GM19238 (cell line): ENCODE measurements around the gene GATM.
"Not testable (repeated sequence)": the region's sequence is repeated elsewhere in the genome, so short reads cannot be mapped to it uniquely, and the experiment has no call there.

Source experiments
- DNase-seq: peaks from one replicate; pipeline ENCODE4 v3.0.0; 2011; ENCODE audit warnings: low spot score; ENCODE audit not compliant: insufficient read length

The GATM gene

GRCh38 chr15:45351227-45351626 lies 27.1 kb downstream of the GATM start:
- DNase-seq = no peak

- no peak for DNase-seq
These were observed 28.7 kb downstream of the GATM start for GRCh38 chr15:45349623-45350022.

DNA sequence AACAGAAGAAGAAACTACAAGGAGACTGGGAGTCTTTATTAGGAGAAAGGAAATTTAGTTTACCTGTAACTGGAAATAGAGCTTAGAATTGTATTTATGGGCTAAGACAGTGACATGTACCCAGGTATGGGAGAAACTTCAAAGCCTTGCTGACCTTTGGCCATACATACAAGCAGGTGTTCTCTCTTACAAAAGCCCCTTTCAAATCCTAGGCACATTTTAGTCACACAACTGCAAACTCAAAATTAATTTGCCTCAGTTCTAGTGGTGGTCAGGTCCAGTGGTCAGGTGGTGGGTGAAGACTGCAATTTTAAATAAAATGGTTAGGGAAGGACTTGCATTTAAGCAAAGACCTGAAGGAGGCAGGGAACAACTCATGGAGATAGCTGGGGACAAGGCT lies 30.4 kb downstream of the GATM start:
- no peak for DNase-seq

GRCh38 chr15:45347033-45347432 lies 31.3 kb downstream of the GATM start:
- no peak for DNase-seq

DNA sequence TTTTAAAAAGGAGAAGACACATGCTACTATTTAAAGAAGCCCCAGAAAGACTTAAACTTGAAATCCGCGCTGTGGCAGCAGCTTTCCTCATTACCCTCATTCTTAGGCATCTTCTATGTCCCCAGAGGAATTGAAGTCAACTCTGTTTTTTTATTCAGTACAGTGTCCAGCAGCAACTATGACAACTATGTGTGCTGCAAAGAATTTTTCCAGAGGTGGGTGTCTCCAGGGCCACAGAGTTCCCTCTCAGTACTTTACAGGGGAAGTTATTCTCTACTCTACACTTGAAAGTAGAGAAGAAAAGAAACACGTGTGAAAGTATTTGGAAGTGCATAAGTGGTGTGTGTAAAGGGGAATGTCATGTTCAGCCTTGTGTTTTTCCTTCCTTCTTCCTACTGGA lies 32.0 kb downstream of the GATM start:
- no peak for DNase-seq

- no peak for DNase-seq
These were observed 35.0 kb downstream of the GATM start for GRCh38 chr15:45343258-45343860.

DNA sequence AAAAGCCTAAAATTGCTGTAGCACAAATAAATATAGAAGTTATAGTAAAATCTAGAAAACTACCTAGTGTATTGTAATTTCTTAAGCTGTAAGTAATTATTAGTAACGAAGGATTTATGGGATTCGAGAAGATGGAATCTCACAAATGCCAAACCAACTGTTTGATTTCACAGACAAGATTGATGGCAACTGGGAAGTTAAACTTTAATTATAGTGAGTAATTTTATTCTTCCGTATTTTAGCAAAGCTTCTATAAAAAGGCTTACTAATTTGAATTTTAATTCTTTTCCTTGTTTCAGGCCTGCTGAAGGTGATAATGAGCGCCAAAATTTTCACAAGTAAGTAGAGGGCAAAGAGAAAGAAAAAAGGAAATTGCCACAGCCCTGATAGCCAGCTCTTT lies 36.6 kb downstream of the GATM start:
- DNase-seq = no peak

- DNase-seq = no peak
These were observed 37.9 kb downstream of the GATM start for GRCh38 chr15:45340429-45340828.

DNA sequence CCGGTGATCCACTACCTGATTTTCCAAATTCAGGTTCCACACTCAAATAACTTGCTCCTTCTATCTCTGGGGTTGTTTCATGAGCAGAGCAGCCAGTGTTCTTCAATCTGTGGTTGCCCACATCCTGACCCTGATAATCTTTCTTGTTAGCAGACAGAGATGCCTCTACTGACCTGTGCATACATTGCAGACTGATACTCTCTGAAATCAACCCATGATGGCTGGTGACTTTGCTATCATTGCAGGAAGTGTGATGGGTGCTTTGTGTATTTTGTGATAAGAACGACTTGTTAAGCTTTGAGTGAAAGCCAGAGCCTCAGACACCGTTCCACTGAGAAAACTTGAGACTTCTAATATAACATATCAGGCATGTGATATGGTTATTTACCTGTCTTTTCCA lies 39.9 kb downstream of the GATM start:
- no peak for DNase-seq

DNA sequence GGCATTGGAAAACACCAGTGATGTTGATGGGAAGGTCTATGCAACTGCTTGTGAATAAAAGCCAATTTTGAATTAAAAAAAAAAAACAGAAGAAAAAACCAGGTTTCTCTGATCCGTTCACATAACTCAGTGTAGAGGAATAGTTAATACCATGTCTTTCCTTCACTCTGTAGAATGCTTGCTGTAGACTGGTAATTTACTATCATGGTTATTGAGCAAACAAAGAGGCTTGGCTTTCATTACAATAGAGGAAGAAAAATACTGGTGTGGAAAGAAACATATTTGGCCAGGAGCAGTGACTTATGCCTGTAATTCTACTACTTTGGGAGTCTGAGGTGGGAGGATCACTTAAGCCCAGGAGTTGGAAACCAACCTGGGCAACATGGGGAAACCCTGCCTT lies 41.1 kb downstream of the GATM start:
- DNase-seq = no peak

- no peak for DNase-seq
These were observed 44.8 kb downstream of the GATM start for GRCh38 chr15:45333550-45333949.

DNA sequence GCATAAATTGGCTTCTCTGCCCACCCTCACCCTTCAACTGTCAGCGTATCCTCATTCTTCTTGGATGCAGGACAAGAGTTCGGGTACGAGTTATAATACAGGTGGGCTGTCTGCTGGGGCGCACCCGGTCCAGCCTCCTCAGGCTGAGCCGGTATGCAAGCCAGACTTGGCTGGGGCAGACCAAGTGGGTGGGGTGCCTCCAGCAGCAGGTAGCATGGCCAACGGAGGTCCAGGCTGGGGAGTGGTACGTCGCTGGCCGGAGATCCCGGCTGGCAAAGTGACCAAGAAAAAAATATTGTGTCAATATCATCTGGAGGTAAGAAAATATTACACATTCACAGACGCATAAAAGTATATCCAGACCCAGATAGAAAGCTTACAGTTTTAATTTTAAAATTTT lies 45.6 kb downstream of the GATM start:
- no peak for DNase-seq

DNA sequence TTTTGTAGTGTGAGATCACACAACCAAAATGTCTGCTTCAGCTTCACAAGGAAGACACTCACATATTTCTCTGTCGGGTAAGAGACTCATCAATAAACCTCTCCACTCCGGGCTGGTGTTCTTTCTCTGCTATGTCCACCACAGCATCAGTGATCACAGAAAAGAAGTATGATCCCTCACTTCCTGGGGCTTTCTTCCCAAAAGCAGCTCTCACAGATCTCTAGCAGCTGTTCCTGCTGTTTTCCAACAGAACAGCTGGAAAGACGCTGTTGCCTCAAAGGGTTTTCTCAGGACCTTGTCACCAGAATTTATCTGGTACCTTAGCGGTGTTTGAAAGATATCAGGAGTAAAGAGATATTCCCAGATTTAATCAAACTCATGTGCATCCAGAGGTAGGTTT lies 46.4 kb downstream of the GATM start:
- no peak for DNase-seq

DNA sequence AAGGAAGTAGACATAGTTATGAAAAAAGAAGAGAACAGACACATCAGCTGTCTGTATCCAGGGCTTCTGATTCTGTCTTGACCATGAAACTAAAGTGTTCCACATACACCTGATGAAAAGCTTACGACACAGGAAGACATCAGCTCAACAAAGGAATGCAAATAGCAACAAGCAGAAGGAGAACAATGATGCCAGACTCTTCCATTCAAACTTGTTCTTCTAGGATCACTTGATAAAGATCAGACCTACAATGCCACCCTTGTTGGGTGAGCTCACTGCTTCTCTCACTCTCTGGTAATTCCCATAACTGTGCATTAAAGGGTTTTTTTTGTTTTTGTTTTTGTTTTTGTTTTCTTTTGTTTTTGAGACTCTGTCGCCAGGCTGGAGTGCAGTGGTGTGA lies 49.7 kb downstream of the GATM start:
- DNase-seq = no peak

DNA sequence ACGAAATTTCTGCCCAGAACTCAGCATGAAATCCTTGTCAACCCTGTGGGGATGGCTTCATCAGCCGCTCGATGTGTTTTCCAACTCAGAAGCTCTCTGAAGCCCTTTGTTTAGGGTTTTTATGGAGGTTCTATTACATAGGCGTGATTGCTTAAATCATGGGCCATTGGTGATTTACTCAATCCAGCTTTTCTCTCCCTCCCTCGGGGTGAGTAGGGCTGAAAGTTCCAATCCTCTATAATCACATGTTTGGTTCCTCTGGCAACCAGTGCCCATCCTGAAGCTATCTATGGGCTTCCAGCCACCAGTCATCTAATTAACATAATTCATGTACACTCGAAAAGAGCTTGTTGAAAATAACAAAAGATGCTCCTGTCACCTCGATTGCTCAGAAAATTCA lies 51.6 kb downstream of the GATM start:
- no peak for DNase-seq

GRCh38 chr15:45326280-45326679 lies 52.1 kb downstream of the GATM start:
- no peak for DNase-seq

DNA sequence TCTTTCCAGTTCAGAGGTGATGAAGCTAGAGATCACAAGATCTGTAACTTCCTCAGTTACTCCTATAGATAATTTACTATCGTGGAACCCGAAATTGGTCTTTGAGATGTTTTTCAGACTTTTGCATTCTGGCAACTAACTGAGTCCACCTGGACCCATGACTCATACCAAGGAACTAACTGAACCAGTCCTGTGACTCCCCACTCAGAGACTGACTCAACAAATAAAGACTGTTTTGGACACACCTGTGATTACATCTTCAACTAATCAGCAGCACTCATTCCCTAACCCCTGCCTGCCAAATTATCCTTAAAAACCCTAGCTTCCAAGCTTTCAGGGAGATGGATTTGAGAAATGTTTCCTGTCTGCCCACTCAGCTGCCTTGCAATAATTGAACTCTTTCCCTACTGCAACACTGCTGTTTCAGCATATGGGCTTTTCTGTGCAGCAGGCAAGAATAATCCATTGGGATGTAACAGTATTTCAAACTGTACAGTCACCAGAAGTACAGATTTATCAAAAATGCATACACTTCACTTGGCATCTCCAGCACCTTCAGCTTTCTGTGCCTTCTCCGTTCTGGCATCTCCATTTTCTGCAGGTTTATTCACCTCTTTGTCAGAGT lies 57.7 kb downstream of the GATM start:
- DNase-seq = no peak

- no peak for DNase-seq
These were observed 58.7 kb downstream of the GATM start for GRCh38 chr15:45319472-45320214.

DNA sequence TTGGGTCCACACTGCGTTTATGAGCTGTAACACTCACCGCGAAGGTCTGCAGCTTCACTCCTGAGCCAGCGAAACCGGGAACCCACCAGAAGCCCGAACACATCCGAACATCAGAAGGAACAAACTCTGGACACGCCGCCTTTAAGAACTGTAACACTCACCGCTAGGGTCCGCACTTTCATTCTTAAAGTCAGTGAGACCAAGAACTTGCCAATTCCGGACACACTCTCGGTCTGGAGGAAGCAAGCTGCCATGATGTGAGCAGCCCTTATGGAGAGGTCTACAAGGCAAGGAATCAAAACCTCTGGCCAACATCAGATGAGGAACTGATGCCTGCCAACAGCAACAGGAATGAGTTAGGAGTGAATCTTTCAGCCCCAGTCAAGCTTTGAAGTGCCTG lies 63.4 kb downstream of the GATM start:
- DNase-seq = no peak

DNA sequence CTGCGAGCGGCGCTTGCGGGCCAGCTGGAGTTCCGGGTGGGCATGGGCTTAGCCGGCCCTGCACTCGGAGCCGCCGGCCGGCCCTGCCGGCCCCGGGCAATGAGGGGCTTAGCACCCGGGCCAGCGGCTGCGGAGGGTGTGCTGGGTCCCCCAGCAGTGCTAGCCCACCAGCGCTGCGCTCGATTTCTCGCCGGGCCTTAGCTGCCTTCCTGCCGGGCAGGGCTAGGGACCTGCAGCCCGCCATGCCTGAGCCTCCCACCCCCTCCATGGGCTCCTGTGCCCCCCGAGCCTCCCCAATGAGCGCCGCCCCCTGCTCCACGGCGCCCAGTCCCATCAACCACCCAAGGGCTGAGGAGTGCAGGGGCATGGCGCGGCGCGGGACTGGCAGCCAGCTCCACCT lies 64.2 kb downstream of the GATM start:
- not testable (repeated sequence) for DNase-seq
